Activated T-cell treated with anti-CD3 and anti-CD28 coated beads, Interleukin-2, amount 50 U/mL, for 24 hours (primary cell): ENCODE results near the gene C9orf50.

Source experiments
- DNase-seq: peaks from one replicate; pipeline ENCODE4 v3.0.0-alpha.2; 2020
- H3K27ac Mint-ChIP-seq: 2 replicates; pipeline ENCODE4 v1.8.0; 2020; ENCODE audit warnings: mild to moderate bottlenecking, mixed read lengths
- H3K27me3 Mint-ChIP-seq: 2 replicates; pipeline ENCODE4 v1.8.0; 2020; ENCODE audit warnings: mixed read lengths
- H3K36me3 Mint-ChIP-seq: 2 replicates; pipeline ENCODE4 v1.8.0; 2020; ENCODE audit warnings: low read depth, mixed read lengths
- H3K4me1 Mint-ChIP-seq: 2 replicates; pipeline ENCODE4 v1.8.0; 2020; ENCODE audit warnings: low read depth, mixed read lengths
- H3K4me3 Mint-ChIP-seq: 2 replicates; pipeline ENCODE4 v1.8.0; 2020; ENCODE audit warnings: mild to moderate bottlenecking, moderate library complexity, mixed read lengths
- H3K9me3 Mint-ChIP-seq: 2 replicates; pipeline ENCODE4 v1.8.0; 2020; ENCODE audit warnings: mixed read lengths

The C9orf50 gene

GRCh38 chr9:129629251-129629820 is 8.4 kb upstream of the C9orf50 start:
- peak overlapping the region; percentile 87 for H3K27ac Mint-ChIP-seq
- no peak for DNase-seq
- peak overlapping the region; percentile 84 for H3K4me3 Mint-ChIP-seq

GRCh38 chr9:129628709-129629108 is 7.8 kb upstream of the C9orf50 start:
- H3K27me3 Mint-ChIP-seq: no peaks in the 10 kb centered on the region
- H3K4me3 Mint-ChIP-seq: peak overlapping the region; percentile 84
- DNase-seq: no peak
- peak overlapping the region; percentile 87 for H3K27ac Mint-ChIP-seq
- H3K9me3 Mint-ChIP-seq: no peaks in the 10 kb centered on the region
- peaks cover 77% of the 10 kb centered on the region for H3K4me1 Mint-ChIP-seq
- peaks cover 78% of the 10 kb centered on the region for H3K36me3 Mint-ChIP-seq

More at GRCh38 chr9:129629251-129629820, 8.4 kb upstream of the C9orf50 start:
- no peaks in the 10 kb centered on the region for H3K9me3 Mint-ChIP-seq
- no peaks in the 10 kb centered on the region for H3K27me3 Mint-ChIP-seq
- H3K36me3 Mint-ChIP-seq: peaks cover 83% of the 10 kb centered on the region
- peaks cover 73% of the 10 kb centered on the region for H3K4me1 Mint-ChIP-seq

- H3K4me1 Mint-ChIP-seq: peaks cover 78% of the 10 kb centered on the region
- H3K4me3 Mint-ChIP-seq: peak overlapping the region; percentile 84
- DNase-seq: no peak
- no peaks in the 10 kb centered on the region for H3K9me3 Mint-ChIP-seq
- no peaks in the 10 kb centered on the region for H3K27me3 Mint-ChIP-seq
- H3K36me3 Mint-ChIP-seq: peaks cover 69% of the 10 kb centered on the region
- H3K27ac Mint-ChIP-seq: peak overlapping the region; percentile 88
Measured at GRCh38 chr9:129627556-129628440, 6.9 kb upstream of the C9orf50 start.

- peak; percentile 65 for DNase-seq
- no peaks in the 10 kb centered on the region for H3K9me3 Mint-ChIP-seq
- H3K4me1 Mint-ChIP-seq: peaks cover 68% of the 10 kb centered on the region
- H3K27me3 Mint-ChIP-seq: peaks cover 3% of the 10 kb centered on the region
- peaks cover 58% of the 10 kb centered on the region for H3K36me3 Mint-ChIP-seq
- peak overlapping the region; percentile 84 for H3K4me3 Mint-ChIP-seq
- H3K27ac Mint-ChIP-seq: peak overlapping the region; percentile 88
Measured at GRCh38 chr9:129626625-129627284, 5.9 kb upstream of the C9orf50 start.

GRCh38 chr9:129626079-129626624 is 5.3 kb upstream of the C9orf50 start, which contains the start of gene NTMT1:
NTMT1 (plus strand) TSS chr9:129626163; CDS start chr9:129632704, 6,541 bp downstream.
- H3K36me3 Mint-ChIP-seq: peaks cover 52% of the 10 kb centered on the region
- DNase-seq: peak; percentile 97
- H3K27ac Mint-ChIP-seq: peak within 1 kb of the TSS; percentile 91
- peaks cover 62% of the 10 kb centered on the region for H3K4me1 Mint-ChIP-seq
- peak within 1 kb of the TSS; percentile 84 for H3K4me3 Mint-ChIP-seq
- peaks cover 9% of the 10 kb centered on the region for H3K27me3 Mint-ChIP-seq
- H3K9me3 Mint-ChIP-seq: no peaks in the 10 kb centered on the region

- Mint-ChIP-seq H3K9me3 (no peaks in the 10 kb centered on the region), H3K4me1 (peaks cover 54% of the 10 kb centered on the region), H3K36me3 (peaks cover 40% of the 10 kb centered on the region), H3K4me3 (peak overlapping the region; percentile 84), H3K27ac (peak overlapping the region; percentile 91), H3K27me3 (peaks cover 16% of the 10 kb centered on the region)
- no peak for DNase-seq
Measured at GRCh38 chr9:129624947-129625346, 4.0 kb upstream of the C9orf50 start.

- Mint-ChIP-seq H3K27me3 (peaks cover 21% of the 10 kb centered on the region), H3K36me3 (peaks cover 33% of the 10 kb centered on the region), H3K9me3 (no peaks in the 10 kb centered on the region), H3K4me3 (peak overlapping the region; percentile 84), H3K27ac (peak overlapping the region; percentile 81), H3K4me1 (peaks cover 49% of the 10 kb centered on the region)
- peak; percentile 83 for DNase-seq
Measured at GRCh38 chr9:129624168-129624759, 3.4 kb upstream of the C9orf50 start.

GRCh38 chr9:129623331-129623730 is 2.4 kb upstream of the C9orf50 start:
- DNase-seq: no peak
- Mint-ChIP-seq H3K27me3 (peaks cover 27% of the 10 kb centered on the region), H3K4me3 (no peak overlapping the region), H3K36me3 (peaks cover 24% of the 10 kb centered on the region), H3K27ac (no peak overlapping the region), H3K4me1 (peaks cover 40% of the 10 kb centered on the region), H3K9me3 (no peaks in the 10 kb centered on the region)

- DNase-seq: peak; percentile 49
- Mint-ChIP-seq H3K4me3 (peak overlapping the region; percentile 31), H3K27ac (no peak overlapping the region), H3K4me1 (peaks cover 17% of the 10 kb centered on the region), H3K27me3 (peaks cover 28% of the 10 kb centered on the region), H3K9me3 (no peaks in the 10 kb centered on the region), H3K36me3 (no peaks in the 10 kb centered on the region)
Measured at GRCh38 chr9:129619787-129620668, 873 bp downstream of the C9orf50 start.

- no peak for DNase-seq
- H3K4me3 Mint-ChIP-seq: no peak overlapping the region
- H3K27me3 Mint-ChIP-seq: peaks cover 30% of the 10 kb centered on the region
- no peak overlapping the region for H3K27ac Mint-ChIP-seq
- H3K9me3 Mint-ChIP-seq: no peaks in the 10 kb centered on the region
- H3K4me1 Mint-ChIP-seq: peaks cover 6% of the 10 kb centered on the region
- H3K36me3 Mint-ChIP-seq: no peaks in the 10 kb centered on the region
Measured at GRCh38 chr9:129617167-129617566, 3.7 kb downstream of the C9orf50 start.

GRCh38 chr9:129615407-129616285 is 5.3 kb downstream of the C9orf50 start:
- Mint-ChIP-seq H3K4me3 (no peak overlapping the region), H3K4me1 (peaks cover 12% of the 10 kb centered on the region)
- DNase-seq: no peak

GRCh38 chr9:129614932-129615331 is 6.0 kb downstream of the C9orf50 start:
- Mint-ChIP-seq H3K4me3 (no peak overlapping the region), H3K4me1 (peaks cover 13% of the 10 kb centered on the region)

More at GRCh38 chr9:129615407-129616285, 5.3 kb downstream of the C9orf50 start:
- H3K27me3 Mint-ChIP-seq: peaks cover 15% of the 10 kb centered on the region
- H3K9me3 Mint-ChIP-seq: no peaks in the 10 kb centered on the region
- no peaks in the 10 kb centered on the region for H3K36me3 Mint-ChIP-seq
- no peak overlapping the region for H3K27ac Mint-ChIP-seq

More at GRCh38 chr9:129614932-129615331, 6.0 kb downstream of the C9orf50 start:
- DNase-seq: no peak
- Mint-ChIP-seq H3K27me3 (peaks cover 14% of the 10 kb centered on the region), H3K27ac (no peak overlapping the region), H3K9me3 (no peaks in the 10 kb centered on the region), H3K36me3 (no peaks in the 10 kb centered on the region)
